ENCODE results near the gene WDR43. TPM values are rescaled to one million over a fixed set of nuclear protein-coding genes. Genes with fewer than 3 reads are reported as not detected.

WDR43 gene
- total RNA-seq, 2 donors from 2014 or later = 15.3 to 21.8 TPM

DNA sequence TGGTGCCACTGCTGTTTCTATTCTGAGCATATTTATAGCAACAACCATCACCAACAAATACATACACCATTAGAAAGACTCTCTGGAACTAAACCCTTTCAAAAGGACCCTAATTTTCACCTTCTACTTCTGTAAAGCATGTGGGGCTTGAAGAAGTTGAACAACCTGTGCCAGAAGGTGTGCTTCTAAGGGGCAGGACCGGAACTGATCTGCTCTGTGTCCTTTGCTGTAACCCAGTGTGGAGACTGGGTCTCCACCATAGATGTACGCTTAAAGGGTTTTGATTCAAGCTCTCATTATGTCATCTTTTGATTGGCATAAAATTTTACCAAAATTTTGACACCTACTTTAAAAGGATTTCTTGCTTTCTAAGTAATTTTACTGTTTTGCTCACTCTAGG lies 40.3 kb downstream of the WDR43 start:
- Histone ChIP-seq H3K4me1 (no peaks in the 10 kb centered on the region), H3K27me3 (no peaks in the 10 kb centered on the region), H3K36me3 (replicated peaks in 1 of 2; ENCODE audit: insufficient read depth in 1 of 2, low read depth in 2 of 2) (peaks cover 0 to 13% of the 10 kb centered on the region in 2 donors), H3K4me3 (no peak overlapping the region), H3K27ac (no peak overlapping the region), H3K9me3 (no peaks in the 10 kb centered on the region)
- no peak for DNase-seq
- 97 to 100% methylated on average over 2 of the region's 2 CpGs for WGBS, 2 donors
- TF ChIP-seq, protein P1, sequence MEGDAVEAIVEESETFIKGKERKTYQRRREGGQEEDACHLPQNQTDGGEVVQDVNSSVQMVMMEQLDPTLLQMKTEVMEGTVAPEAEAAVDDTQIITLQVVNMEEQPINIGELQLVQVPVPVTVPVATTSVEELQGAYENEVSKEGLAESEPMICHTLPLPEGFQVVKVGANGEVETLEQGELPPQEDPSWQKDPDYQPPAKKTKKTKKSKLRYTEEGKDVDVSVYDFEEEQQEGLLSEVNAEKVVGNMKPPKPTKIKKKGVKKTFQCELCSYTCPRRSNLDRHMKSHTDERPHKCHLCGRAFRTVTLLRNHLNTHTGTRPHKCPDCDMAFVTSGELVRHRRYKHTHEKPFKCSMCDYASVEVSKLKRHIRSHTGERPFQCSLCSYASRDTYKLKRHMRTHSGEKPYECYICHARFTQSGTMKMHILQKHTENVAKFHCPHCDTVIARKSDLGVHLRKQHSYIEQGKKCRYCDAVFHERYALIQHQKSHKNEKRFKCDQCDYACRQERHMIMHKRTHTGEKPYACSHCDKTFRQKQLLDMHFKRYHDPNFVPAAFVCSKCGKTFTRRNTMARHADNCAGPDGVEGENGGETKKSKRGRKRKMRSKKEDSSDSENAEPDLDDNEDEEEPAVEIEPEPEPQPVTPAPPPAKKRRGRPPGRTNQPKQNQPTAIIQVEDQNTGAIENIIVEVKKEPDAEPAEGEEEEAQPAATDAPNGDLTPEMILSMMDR (IDR thresholded peaks at IDR 0.05) = no peak
- no peak for TF ChIP-seq POLR2A (IDR thresholded peaks at IDR 0.05)
- ATAC-seq = no peak
- intact Hi-C loops (cut with DNase I) = no loop called here

DNA sequence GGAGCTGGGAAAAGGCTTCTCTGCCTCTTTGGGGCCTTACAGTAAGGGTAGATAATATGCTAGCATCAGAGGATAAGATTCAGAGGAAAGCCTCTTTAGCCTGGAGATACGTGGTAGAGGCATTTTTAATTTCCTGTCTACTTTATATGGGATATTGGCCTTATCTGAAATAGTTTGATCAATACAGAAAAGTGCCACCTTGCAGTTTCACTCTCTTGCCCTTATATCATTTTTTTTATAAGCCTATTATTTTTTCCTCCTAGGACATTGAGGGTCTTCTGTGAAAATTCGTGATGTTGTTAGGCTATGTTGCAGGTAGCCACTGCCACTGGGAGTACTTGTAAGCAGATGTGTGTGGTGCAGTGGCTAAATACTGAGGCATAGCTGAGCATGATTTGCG lies 46.5 kb downstream of the WDR43 start:
- no peak overlapping the region for H3K27ac ChIP-seq
- no peak for ATAC-seq
- intact Hi-C loops (cut with DNase I) = no loop called here

DNA sequence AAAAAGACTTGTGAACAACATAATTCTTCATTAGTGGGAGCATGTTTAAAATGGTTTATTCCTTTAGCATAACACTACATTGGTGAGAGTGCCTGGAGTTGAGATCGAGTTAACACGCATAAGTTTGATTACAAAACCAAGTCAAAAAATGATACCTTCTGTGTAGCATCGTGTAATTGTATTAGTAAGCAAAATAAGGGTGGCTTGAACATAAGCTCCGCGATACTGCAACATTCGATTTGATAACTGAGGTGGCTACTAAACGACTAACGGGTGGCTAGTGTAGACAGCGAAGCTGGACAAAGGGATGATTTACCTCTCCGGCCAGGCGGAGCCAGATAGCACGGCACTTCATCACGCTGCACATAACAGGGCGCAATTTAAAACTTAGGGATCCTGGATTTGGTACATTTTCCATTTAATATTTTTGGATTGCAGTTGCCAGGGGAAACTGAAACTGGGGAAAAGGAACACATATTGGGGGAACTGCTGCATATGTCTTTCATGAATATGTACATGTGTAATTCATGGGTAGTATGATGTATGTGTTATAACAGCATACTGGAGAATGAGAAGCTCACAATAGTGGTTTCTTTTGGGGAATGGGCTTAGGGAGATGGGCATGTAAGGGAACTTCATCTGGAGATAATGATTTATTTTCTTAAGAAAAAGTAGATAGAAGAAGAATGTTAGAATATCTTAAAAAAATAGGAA lies 50.2 kb downstream of the WDR43 start:
- peaks cover 17 to 36% of the 10 kb centered on the region in 2 donors for H3K36me3 ChIP-seq (replicated peaks in 1 of 2; ENCODE audit: insufficient read depth in 1 of 2, low read depth in 2 of 2)

More for the DNA sequence above, 46.5 kb downstream of the WDR43 start:
- TF ChIP-seq, protein P1 (IDR thresholded peaks at IDR 0.05) = no peak
- TF ChIP-seq POLR2A (IDR thresholded peaks at IDR 0.05) = no peak
- WGBS, 2 donors = 80 to 94% methylated on average over 3 of the region's 3 CpGs
- Histone ChIP-seq H3K27me3 (no peaks in the 10 kb centered on the region), H3K9me3 (no peaks in the 10 kb centered on the region), H3K4me3 (no peak overlapping the region), H3K4me1 (no peaks in the 10 kb centered on the region), H3K36me3 (replicated peaks in 1 of 2; ENCODE audit: insufficient read depth in 1 of 2, low read depth in 2 of 2) (peaks cover 17 to 26% of the 10 kb centered on the region in 2 donors)
- no peak for DNase-seq

DNA sequence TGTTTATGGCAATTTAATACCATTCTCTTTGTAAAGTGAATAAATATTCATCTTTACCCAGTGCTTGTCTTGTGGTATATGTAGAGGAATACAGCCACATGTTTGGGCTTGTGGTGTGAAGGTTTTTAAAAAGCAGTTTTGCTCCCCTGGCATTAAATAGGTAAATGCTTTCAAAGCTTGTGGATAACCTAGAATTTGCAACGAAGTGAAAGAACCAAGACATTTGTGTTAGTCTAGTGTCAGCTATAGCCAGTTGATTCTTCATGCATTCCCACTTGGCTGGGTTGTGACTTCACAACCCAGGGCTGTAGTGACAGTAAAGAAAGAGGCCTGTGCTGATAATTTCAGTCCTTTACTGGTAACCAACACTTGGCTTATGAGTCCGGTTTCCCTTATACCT lies 53.7 kb downstream of the WDR43 start:
- H3K9me3 ChIP-seq = no peaks in the 10 kb centered on the region
- H3K4me1 ChIP-seq = no peaks in the 10 kb centered on the region
- H3K36me3 ChIP-seq (replicated peaks in 1 of 2; ENCODE audit: insufficient read depth in 1 of 2, low read depth in 2 of 2) = peaks cover 4 to 23% of the 10 kb centered on the region in 2 donors
- intact Hi-C loops (cut with DNase I) = no loop called here
- no peak overlapping the region for H3K4me3 ChIP-seq
- ATAC-seq (no peak), DNase-seq (no peak)
- 84 to 98% methylated on average over 2 of the region's 2 CpGs for WGBS, 2 donors
- TF ChIP-seq POLR2A (IDR thresholded peaks at IDR 0.05) = no peak
- TF ChIP-seq, protein P1 (IDR thresholded peaks at IDR 0.05) = no peak
- no peaks in the 10 kb centered on the region for H3K27me3 ChIP-seq
- no peak overlapping the region for H3K27ac ChIP-seq

More for the DNA sequence above, 50.2 kb downstream of the WDR43 start:
- 79 to 91% methylated on average over 14 of the region's 14 CpGs for WGBS, 2 donors
- Histone ChIP-seq H3K27ac (no peak overlapping the region), H3K4me3 (no peak overlapping the region), H3K27me3 (no peaks in the 10 kb centered on the region), H3K4me1 (no peaks in the 10 kb centered on the region), H3K9me3 (no peaks in the 10 kb centered on the region)
- TF ChIP-seq, protein P1 (IDR thresholded peaks at IDR 0.05) = no peak
- no peak for TF ChIP-seq POLR2A (IDR thresholded peaks at IDR 0.05)
- DNase-seq (no peak), ATAC-seq (no peak)
- intact Hi-C loops (cut with DNase I) = no loop called here

DNA sequence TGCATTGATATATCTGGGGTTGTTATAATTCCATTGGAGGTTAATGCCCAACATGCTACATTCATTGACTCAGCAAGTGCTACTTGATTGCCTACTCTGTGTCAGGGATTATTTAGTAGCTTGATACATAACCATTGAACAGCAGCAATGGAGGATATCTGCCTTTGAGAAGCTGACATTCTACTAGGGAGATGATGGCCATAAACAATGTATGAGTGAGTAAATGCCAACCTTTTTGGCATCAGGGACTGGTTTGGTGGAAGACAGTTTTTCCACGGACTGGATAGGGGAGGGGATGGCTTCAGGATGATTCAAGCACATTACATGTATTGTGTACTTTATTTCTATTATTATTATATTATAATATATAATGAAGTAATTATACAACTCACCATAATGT lies 54.7 kb downstream of the WDR43 start:
- H3K27ac ChIP-seq = no peak overlapping the region
- intact Hi-C loops (cut with DNase I) = no loop called here
- 96 to 100% methylated on average over 1 of the region's 1 CpG for WGBS, 2 donors
- no peaks in the 10 kb centered on the region for H3K9me3 ChIP-seq
- H3K4me3 ChIP-seq = no peak overlapping the region
- ATAC-seq (no peak), DNase-seq (no peak)
- H3K4me1 ChIP-seq = no peaks in the 10 kb centered on the region
- H3K27me3 ChIP-seq = no peaks in the 10 kb centered on the region
- TF ChIP-seq, protein P1 (IDR thresholded peaks at IDR 0.05) = no peak
- TF ChIP-seq POLR2A (IDR thresholded peaks at IDR 0.05) = no peak
- H3K36me3 ChIP-seq (replicated peaks in 1 of 2; ENCODE audit: insufficient read depth in 1 of 2, low read depth in 2 of 2) = peaks cover 0 to 22% of the 10 kb centered on the region in 2 donors
